GM15510 (cell line): ENCODE results near the gene BHLHE41.

Source experiments
- POLR2A ChIP-seq: IDR thresholded peaks from 3 replicates; pipeline ENCODE4 v1.6.1; 2011; ENCODE audit warnings: borderline replicate concordance; ENCODE audit not compliant: insufficient read length; ENCODE audit errors: extremely low read depth

Gene BHLHE41

DNA sequence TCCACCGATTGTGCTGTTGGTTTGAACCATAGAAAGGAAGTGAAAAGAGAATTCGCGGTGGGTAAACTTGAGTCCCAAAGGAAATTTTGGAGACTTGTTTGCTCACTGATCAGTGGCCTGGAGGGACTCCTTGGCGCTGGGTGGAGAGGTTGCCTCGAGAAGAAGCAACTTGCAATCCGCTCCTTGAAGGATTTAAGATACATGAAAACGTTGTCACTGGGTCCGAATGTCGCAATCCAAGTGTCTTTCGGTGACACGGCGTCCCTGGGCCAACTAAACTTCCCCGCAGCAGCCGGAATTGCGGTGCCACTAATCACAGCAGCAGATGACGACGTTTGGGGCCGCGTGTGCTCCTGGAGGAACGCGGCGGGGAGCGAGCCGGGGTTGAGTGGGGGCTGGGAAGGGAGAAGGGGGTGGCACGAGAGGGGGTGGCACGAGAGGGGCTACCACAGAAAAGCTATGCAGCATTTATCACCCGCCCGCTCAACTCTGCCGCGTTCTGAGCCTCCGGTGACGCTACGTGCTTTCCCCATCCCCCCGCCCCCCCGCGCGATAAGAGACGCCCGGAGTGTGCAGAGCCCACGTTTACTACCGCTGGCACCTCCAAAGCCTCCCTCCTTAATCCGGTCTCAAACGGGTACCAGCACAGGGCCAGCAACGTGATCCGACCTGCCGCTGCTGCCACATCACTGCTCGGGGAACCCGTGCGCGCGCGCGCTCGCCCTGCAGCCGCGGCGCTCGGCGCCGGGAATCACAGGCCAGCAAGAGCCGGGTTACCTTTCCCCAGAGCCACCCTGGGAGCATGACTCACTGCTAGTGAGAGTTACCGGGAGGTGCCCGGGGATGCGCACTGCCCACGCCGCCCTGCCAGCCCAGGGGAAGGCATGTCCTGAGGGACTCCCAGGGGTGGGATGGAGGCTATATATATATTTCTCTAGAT, 833 bp upstream of the BHLHE41 start:
- no peak for TF ChIP-seq POLR2A

DNA sequence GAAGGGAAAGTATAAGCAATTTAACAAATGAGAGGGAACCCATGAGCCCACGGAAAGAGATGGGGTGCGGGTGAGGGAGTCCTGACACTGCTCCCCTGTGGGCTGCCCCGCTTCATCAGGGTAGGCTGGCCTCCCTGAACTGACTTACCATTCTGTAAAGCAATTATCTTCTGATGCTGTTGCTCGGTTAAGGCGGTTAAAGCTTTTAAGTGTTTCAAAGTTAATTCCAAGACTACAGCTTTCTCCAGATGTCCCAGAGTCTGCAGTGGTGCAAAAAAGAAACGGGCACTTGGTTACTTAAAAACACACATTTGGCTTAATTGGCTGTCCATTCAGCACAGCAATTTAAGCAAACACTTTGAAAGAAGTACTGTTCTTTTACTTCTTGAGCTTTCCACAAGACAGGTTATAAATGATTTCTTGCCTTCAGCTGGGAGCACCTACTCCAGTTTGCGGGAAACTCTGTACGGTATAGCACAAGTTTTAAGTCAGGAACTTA, 1.3 kb downstream of the BHLHE41 start:
- TF ChIP-seq POLR2A: no peak

DNA sequence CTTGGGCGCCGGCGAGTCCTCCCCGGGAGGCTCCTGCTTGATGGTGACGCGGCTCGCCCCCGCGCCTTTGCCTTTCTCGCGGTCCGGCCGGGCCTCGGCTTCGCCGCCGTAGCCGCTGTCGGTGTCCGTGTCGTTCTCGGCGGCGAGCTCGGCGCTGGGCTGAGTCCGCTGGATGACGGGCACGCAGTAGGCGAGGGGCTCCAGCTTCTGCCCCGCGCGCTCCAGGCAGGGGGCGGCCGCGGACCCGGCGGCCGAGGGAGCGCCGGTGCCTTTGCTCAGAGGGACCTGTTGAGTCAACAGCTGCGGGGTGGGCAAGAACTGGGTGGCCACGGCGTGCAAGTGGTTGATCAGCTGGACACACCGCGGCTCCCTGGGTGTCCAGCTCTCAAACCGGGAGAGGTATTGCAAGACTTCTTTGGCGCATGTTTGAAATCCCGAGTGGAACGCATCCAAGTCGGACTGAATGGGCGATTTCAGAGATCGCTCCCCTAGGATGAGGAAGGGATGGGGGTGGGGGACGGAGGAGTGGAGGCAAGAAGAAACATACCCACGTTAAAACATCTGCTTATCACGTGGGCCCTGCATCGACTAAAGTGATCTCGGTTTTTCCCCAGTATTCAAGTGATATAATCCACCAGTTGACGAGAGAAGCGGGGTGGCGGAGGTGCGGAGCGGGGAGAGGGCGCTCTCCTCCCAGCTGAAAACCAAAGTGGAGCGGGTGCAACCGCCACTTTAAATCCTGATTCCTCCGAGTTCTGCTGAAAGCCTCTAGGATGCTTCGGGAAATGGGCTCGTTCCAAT, 2.0 kb downstream of the BHLHE41 start:
- TF ChIP-seq POLR2A: no peak

DNA sequence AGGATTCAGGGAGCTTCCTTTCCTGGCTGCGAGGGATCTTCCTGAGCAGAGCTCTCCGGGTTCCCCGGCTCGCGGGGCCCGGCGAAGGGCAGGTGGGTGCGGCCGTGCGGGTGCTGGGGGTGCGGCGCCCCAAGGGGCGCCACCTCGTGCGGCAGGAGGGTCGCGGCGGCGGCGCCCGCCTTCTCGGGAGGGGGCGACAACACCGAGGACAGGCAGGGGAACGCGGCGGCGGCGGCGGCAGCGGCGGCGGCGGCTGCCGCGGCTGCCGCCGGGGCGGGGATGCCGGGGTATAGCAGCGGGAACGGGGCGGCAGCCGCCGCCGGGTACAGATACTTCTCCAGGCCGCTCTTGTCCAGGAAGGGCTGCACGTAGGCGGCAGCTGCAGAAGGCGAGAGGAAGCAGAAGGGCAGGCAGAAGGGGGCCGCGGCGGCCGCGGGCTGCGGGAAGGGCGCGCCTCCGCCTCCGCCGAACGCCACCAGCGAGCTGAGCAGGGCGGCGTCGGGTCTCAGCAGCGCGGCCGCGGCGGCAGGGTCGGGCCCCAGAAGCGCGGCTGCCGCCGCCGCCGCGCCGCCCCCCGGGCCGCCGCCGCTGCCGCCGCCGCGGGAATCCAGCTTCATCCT, 2.7 kb downstream of the BHLHE41 start:
- no peak for TF ChIP-seq POLR2A

DNA sequence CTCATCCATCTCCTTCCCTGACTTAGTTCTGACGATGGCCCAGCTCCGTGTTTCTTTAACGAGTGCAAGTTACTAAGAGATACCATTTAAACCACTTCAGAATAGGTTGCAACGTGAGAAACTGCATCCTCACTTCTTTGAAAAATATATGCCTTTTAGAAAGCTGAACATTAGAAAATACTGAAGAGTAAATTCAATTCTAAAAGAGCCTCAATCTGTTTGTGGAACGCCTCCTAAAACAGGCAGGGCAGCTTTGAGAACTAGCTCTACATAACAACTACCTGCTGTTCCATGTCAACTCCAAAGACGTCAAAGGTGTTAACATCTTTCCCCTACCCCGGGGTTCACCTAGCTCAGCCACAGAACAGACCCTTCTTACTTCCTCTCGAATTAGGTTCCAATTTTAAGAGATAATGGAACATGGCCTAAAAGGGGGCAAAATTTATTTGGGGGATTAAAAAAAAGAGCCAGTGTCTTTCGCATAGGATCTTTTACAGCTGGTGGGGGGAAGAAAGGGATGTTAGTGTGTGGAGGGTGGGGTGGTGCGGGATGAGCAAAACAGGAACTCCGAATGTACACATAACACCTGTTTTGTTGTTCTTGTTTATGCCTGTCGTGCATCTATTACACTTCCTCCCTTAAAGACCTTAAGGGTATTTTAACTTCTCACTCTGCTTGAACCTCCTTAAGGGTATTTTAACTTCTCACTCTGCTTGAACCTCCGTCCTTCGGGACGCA, 3.3 kb downstream of the BHLHE41 start:
- TF ChIP-seq POLR2A: no peak

DNA sequence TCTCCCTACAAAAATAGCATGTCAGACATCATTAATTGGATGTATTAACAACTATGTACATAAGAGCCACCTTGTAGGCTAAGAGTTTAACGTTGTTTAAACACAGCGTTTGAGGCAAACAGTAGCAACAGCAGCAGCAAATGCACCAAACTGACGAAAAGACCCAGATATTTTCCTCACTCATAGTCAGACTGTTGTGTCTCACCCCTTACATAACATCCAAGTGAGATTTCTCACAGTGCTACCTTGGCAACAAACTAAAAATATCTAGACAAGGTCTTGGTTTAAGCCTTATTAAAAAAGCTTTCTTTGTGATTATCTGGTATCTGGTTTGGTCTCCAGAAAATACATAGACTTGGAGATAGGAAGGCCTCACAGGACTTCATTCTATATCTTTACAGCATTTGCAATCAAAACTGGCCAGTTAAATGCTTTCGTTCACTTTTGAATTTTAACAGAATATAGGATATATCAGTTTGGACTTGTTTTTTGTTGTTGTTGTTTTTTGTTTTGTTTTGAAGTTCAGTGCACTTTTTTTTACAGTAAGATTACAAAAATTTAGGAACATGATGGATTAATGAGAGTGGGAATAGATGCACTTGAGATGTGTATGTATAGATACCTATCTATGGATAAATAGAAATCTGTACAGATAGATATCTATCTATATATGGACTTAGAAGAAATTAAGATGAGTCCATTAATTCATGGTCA, 4.1 kb downstream of the BHLHE41 start:
- no peak for TF ChIP-seq POLR2A

DNA sequence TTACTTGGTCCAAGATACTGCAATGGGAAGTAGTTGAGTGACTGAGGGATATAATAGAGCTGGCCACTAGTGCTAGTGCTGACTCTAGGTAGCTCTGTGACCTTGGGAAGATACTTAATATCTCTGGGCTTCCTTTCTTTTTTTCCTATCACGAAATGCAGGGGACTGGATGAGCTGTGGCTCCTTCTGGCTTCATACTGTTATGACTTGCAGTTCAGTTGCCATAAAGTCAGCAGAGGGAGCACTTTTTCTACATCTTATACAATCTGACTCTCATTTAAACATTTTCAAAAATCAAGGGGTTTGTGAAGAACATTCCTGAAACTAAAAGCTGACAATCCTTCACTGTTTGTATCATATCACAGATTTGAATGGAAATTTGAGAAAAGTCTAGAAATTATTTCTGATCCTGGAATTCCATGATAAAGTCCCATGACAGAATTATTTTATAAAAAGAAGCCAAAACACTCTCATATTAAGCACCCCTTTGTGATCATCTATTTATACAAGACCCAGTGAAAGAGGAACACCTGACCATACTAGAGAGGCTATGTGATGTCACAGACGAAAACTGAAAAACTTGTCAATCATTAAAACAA, 5.3 kb downstream of the BHLHE41 start:
- TF ChIP-seq POLR2A: no peak

DNA sequence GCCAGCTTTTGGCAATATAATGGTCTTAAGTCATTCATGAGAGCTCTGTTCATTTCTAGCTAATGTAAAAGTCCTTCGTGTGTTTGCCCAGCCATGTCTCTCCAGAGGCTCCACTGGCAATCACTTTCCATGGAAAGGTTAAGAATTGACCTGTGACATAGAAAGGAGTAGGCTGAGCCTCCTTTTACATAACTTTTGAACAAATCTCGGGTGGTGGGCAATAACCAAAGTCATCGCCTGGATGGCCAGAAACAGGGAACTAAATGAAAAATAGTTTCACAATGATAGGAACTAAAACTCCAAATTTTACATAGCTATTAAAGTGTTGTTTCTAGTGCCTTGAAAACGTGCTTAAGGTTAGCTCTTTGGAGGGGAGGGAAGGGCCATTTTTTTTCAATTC, 6.5 kb downstream of the BHLHE41 start:
- no peak for TF ChIP-seq POLR2A

DNA sequence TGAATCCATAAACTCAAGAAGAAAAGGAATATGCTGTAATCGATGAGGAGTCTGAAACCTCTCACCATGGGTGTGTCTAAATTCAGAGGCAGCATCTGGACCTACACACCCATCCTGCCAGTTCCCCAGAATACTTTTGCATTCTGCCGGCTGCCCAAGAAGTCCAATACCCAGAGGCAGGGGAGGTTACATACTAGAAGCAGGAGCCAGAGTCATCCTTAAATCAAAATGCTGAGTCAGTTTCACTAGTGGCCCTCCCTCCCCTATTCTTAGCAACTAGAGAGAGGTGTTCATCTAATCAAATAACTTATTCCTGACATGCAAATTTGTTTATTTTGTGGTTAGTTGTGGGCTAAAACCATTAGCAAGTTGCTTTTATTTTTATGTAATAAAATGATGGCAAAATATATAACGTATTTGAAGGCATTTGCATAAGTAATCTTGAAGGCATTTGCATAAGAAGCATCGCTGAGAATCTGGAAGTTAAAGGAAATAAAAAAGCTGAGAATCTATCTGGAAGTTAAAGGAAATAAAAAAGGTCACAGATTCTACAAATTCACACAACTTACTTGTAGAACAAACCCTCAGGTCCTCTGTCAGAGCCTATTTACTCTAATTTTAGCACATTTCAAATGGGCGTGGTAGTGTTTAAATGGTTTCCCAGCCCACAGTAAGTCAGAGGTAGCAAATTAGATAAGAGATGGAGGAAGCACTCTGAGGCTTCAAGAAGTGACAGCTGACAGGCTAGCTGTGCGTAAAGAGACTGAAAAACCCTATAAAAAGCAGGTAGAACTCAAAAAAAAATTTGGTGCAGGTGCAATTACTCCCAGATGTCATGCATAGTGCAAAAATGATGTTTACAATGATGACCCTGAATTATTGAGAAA, 7.8 kb downstream of the BHLHE41 start:
- TF ChIP-seq POLR2A: no peak

DNA sequence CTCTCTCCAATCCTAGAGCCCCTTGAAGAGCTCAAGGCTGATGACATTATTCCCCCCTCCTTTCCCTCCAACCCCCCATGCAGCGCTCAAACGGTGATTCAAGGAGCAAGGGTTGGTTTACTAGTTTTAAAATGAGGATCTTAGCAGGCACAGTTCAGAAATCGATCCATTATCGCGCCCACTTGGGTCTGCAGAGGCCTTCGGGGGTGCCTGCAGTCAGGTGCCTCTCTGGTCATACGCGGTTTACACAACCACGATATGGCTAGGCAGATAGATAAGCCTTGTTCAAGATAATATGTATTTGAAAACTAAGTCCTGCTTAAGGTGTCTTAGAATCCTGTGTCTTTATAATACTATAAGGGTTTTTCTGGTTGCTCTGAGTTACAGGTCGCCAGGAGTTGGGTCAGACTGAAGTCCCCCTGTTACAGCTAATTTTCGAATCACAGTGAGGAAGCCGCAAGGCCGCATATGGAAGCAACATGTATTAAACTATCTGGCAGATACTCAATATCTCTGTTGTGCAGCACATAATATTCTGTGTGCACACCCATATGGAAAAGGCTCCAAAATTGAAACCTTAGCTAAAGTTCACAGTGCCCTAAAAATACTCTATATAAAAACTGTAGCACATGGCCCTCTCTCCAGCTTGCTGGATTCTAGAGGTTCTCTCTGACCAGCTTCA, 10.0 kb downstream of the BHLHE41 start:
- TF ChIP-seq POLR2A: no peak

DNA sequence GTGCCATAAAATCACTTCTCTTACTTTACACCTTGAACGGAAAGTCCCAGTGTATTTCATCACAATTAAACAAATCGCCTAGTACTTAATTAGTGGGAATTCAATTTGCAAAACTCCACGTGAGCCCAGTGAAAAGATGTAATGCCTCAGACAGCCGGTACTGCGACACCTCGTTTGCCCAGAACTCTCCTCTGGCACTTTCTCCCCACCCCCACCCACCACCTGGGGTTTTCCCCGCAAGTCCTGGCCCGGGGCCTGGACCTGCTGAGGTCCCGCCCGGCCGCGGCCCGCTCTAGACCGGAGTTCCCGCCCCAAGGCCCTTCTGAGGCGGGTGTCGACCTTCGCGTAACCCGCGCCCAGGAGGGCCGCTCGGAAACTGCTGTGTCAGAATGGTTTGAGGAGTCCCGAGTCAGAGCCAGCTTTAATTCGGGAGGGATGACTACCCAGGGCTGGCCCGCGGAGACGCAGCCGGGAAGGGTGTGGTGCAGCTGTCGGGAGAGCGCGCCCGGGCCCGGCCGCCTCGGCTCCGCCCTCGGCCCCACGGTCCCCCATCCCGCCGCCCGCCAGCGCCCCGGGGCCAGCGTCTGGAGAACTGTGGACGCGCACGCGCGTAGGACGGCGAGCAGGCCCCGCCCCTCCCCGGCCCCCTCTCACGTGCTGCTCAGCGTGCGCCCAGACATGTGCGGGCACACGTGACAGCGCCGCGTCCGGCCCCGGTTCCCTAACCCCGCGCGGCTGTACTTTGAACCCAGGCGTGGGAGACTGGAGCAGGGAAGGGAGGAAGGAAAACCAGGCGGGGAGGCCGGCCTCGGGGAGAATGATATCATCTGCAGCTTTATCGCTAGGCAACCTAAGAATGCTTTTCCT, 10.8 kb downstream of the BHLHE41 start:
- peak; percentile 69 for TF ChIP-seq POLR2A
